Activated B cell treated with CpG ODN at 0.5 μM for 24 hours (primary cell): ENCODE results near the gene KRT7. TPM values are rescaled to one million over a fixed set of nuclear protein-coding genes. Genes with fewer than 3 reads are reported as not detected.

Source experiments
- ATAC-seq: fragments of 200-7000 bp; cut with Tn5 transposase; one replicate; pipeline ENCODE4 v1.10.0; 2021; ENCODE audit warnings: low read depth, mild to moderate bottlenecking, moderate library complexity
- CTCF ChIA-PET: fragments of 350-600 bp; sonication (Branson Sonifier 250); formaldehyde crosslinking; loops from one replicate; lab custom pipeline; 2021; ENCODE audit warnings: antibody characterized with exemption; lab: Charles Lee
- POLR2A ChIA-PET: fragments of 350-600 bp; sonication (Branson Sonifier 250); formaldehyde crosslinking; loops from one replicate; lab custom pipeline; 2021; ENCODE audit warnings: antibody characterized with exemption; lab: Charles Lee
- DNase-seq: peaks from one replicate; pipeline ENCODE4 v3.0.0; 2022
- H3K27ac Mint-ChIP-seq: one replicate; pipeline ENCODE4 v1.8.0; 2020; ENCODE audit warnings: mixed read lengths
- H3K27me3 Mint-ChIP-seq: one replicate; pipeline ENCODE4 v1.8.0; 2021; ENCODE audit warnings: mixed read lengths
- H3K36me3 Mint-ChIP-seq: one replicate; pipeline ENCODE4 v1.8.0; 2021; ENCODE audit warnings: low read depth, mixed read lengths
- H3K4me1 Mint-ChIP-seq: one replicate; pipeline ENCODE4 v1.8.0; 2021; ENCODE audit warnings: mixed read lengths
- H3K4me3 Mint-ChIP-seq: one replicate; pipeline ENCODE4 v1.8.0; 2020; ENCODE audit warnings: mild to moderate bottlenecking, mixed read lengths
- H3K9me3 Mint-ChIP-seq: one replicate; pipeline ENCODE4 v1.8.0; 2020; ENCODE audit warnings: mixed read lengths
- CTCF ChIP-seq: fragments of 200-600 bp; IDR thresholded peaks from one replicate; pipeline ENCODE4 v1.8.0; 2022; ENCODE audit warnings: antibody characterized with exemption, mild to moderate bottlenecking
- intact Hi-C: fragments of 100-400 bp; cut with micrococcal nuclease; formaldehyde crosslinking; loops from one replicate; pipeline ENCODE4 v1.15.1; 2024
- total RNA-seq: library from RNA; stranded (reverse); gene quantifications from 2 replicates; pipeline ENCODE4 v1.2.3, GENCODE V29; 2022

The KRT7 gene
- total RNA-seq, 1 donor from 2014 or later = 1.1 TPM

GRCh38 chr12:52271158-52271557, 38.1 kb downstream of the KRT7 start:
- Mint-ChIP-seq H3K4me3 (no peak overlapping the region), H3K36me3 (no peaks in the 10 kb centered on the region), H3K4me1 (no peaks in the 10 kb centered on the region), H3K27ac (no peak overlapping the region), H3K27me3 (peaks cover 28% of the 10 kb centered on the region), H3K9me3 (no peaks in the 10 kb centered on the region)
- DNase-seq (no peak), ATAC-seq (no peak)
- TF ChIP-seq CTCF = no peak
- ChIA-PET CTCF (no interaction called here), POLR2A (no interaction called here)
- intact Hi-C loops = no loop called here

GRCh38 chr12:52274521-52275120, 41.6 kb downstream of the KRT7 start, which contains the start of gene KRT86:
Gene KRT86 (plus strand): TSS chr12:52274645. CDS start chr12:52301917, 27,272 bp downstream.
- CTCF ChIA-PET = no interaction called here

GRCh38 chr12:52275686-52276085, 42.6 kb downstream of the KRT7 start:
- Mint-ChIP-seq H3K4me1 (peaks cover 4% of the 10 kb centered on the region), H3K36me3 (no peaks in the 10 kb centered on the region), H3K27ac (no peak overlapping the region), H3K27me3 (peaks cover 57% of the 10 kb centered on the region), H3K9me3 (no peaks in the 10 kb centered on the region), H3K4me3 (no peak overlapping the region)
- TF ChIP-seq CTCF = no peak
- intact Hi-C loops = no loop called here
- DNase-seq = no peak
- ChIA-PET CTCF (no interaction called here), POLR2A (no interaction called here)
- ATAC-seq = no peak

More at GRCh38 chr12:52274521-52275120, 41.6 kb downstream of the KRT7 start, which contains the start of gene KRT86:
- TF ChIP-seq CTCF = no peak
- peaks cover 55% of the 10 kb centered on the region for H3K27me3 Mint-ChIP-seq
- H3K4me3 Mint-ChIP-seq = no peak within 1 kb of the TSS
- ATAC-seq = no peak
- intact Hi-C loops = no loop called here
- peaks cover 4% of the 10 kb centered on the region for H3K4me1 Mint-ChIP-seq
- DNase-seq = no peak
- H3K9me3 Mint-ChIP-seq = no peaks in the 10 kb centered on the region
- POLR2A ChIA-PET = interaction anchor here (0.5 kb wide), 1 partner anchor 38 kb away, joined by 8 read pairs; no protein-coding TSS in a partner anchor
- H3K36me3 Mint-ChIP-seq = no peaks in the 10 kb centered on the region
- no peak within 1 kb of the TSS for H3K27ac Mint-ChIP-seq

GRCh38 chr12:52277486-52278245, 44.6 kb downstream of the KRT7 start:
- no peak overlapping the region for H3K4me3 Mint-ChIP-seq
- ATAC-seq (no peak), DNase-seq (no peak)
- ChIA-PET CTCF (interaction anchor here (1.1 kb wide), 1 partner anchor 112 kb away, joined by 3 read pairs; no protein-coding TSS in a partner anchor), POLR2A (no interaction called here)
- no peaks in the 10 kb centered on the region for H3K36me3 Mint-ChIP-seq
- TF ChIP-seq CTCF = no peak
- H3K27me3 Mint-ChIP-seq = peaks cover 55% of the 10 kb centered on the region
- H3K9me3 Mint-ChIP-seq = no peaks in the 10 kb centered on the region
- H3K4me1 Mint-ChIP-seq = peaks cover 4% of the 10 kb centered on the region
- H3K27ac Mint-ChIP-seq = no peak overlapping the region
- intact Hi-C loops = no loop called here
